ENCODE results near the gene IL1RAP.
A peak's percentile ranks its signal among the peaks of the same experiment; 100 is the strongest.
"Not testable (repeated sequence)": the region's sequence is repeated elsewhere in the genome, so short reads cannot be mapped to it uniquely, and the experiment has no call there.

IL1RAP gene, protein sequence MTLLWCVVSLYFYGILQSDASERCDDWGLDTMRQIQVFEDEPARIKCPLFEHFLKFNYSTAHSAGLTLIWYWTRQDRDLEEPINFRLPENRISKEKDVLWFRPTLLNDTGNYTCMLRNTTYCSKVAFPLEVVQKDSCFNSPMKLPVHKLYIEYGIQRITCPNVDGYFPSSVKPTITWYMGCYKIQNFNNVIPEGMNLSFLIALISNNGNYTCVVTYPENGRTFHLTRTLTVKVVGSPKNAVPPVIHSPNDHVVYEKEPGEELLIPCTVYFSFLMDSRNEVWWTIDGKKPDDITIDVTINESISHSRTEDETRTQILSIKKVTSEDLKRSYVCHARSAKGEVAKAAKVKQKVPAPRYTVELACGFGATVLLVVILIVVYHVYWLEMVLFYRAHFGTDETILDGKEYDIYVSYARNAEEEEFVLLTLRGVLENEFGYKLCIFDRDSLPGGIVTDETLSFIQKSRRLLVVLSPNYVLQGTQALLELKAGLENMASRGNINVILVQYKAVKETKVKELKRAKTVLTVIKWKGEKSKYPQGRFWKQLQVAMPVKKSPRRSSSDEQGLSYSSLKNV

DNA sequence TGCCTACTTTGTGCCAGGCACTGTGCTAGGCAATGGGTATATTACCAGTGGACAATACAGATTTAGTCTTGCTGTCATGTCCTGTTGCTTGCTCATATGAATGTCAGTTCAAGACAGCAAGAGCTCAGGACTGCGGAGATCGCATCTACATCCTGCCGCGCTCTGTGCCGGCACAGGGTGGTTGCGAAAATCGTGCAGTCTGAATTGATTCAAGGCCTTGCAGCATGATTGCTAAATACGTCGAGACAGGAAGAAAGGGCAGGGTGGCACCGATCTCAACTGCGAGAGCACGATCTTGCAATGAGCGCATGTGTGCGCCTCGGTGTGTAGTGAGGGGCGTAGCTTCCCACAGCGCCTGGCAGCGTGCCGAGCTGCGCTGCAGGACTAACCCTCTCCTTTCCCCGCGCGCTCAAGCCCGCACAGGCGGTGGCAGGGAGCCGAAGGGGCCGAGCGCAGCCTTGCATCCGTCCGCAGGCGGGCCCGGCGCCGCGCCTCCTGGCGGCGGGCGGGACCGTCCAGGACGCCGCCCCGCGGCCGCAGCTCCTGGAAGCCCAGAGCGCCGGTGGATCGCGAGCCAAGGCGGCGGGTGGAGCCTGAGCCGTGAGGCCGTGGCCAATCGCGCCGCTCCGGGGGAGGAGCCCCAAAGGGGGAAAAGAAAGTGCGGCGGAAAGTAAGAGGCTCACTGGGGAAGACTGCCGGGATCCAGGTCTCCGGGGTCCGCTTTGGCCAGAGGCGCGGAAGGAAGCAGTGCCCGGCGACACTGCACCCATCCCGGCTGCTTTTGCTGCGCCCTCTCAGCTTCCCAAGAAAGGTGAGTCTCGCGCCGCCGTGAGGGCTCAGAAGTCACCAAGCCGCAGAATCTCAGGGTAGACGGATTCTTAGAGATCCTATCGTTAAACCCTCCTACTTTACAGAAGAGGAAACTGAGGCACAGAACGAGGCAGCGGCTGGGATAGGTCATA, at the start of gene IL1RAP:
Gene IL1RAP (plus strand): TSS at position 677 of the 962 bp plus-strand sequence. CDS start 50,205 bp downstream, outside the sequence.
- DNase-seq = peak; percentile 60 to 95 (median 89)
- intact Hi-C loops (cut with DNase I) = no loop called here

DNA sequence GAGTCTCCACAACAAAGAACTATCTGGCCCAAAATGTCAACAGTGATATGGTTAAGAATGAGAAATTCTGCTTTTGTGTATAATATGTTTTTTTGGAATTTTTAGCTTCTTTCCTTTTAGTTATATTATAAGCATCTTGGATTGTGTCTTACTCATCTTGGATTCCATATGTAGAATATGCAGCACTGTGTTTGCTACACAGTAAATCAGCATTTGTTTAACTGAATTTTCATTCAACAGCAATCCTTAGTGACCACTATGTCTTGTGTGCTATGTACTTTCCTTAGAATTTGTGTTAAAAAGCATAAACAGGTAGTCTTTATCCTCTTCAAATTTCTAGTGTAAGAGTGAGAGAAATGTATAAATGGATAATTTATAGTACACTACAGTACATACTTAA, 46.0 kb upstream of the IL1RAP start:
- intact Hi-C loops (cut with DNase I) = no loop called here

DNA sequence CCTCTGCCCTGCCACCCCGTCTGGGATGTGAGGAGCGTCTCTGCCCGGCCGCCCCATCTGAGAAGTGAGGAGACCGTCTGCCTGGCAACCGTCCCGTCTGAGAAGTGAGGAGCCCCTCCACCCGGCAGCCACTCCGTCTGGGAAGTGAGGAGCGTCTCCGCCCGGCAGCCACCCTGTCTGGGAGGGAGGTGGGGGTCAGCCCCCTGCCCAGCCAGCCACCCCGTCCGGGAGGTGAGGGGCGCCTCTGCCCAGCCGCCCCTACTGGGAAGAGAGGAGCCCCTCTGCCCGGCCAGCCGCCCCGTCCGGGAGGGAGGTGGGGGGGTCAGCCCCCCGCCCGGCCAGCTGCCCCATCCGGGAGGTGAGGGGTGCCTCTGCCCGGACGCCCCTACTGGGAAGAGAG, 40.6 kb upstream of the IL1RAP start:
- intact Hi-C loops (cut with DNase I); DNase-seq: not testable (repeated sequence)

More for the DNA sequence above, 46.0 kb upstream of the IL1RAP start:
- no peak for DNase-seq

DNA sequence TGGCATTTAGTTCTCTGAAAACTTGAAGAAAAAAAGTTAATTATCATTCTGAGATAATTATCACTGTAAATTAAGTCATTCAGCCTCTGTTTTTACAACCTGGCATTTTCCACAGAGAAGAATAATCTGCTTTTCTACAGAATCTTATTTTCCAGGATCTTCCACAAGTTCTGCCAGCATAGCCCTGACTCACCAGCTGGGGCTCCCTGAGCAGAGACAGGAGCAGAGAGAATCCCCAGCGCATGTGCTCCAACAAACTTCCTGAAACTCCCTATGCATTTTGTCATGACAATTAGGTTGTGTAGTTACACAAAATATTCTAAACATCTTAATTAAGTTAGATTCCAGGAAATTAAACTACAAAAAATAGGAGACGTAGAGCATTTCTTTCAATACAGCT, 32.1 kb upstream of the IL1RAP start:
- DNase-seq = no peak
- intact Hi-C loops (cut with DNase I) = no loop called here

DNA sequence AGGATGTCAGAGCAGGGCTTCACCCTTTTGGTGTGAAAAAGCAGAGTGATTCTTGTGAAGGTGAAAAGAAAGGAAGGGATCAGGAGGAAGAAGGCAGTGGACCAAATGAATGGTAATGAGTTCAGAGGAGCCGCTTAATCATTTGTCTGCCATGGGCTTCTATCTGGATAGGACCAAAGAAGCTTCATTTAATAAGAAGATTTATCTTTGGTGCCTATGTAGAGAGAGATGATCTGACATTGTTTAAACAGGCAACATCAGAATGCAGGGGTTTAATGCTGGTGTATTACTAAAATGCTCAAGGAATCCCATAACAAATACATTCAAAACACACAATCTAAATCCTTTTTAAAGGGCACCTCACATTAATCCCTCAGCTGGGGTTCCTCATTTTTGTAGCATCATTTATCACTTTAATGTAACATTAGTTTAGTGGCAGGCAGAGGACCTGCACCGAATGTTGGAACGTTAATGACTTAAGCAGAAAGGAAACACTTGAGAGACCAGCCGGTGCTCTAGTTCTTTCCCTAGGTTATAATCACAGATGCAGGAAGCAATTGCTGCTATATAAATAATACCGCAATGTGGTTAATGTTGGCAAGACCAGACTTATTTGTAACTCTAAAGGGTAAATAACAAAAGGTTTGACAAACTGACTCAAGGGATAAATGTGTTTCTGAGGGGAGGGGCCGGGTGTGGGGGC, 27.9 kb upstream of the IL1RAP start:
- intact Hi-C loops (cut with DNase I) = no loop called here
- DNase-seq = no peak

DNA sequence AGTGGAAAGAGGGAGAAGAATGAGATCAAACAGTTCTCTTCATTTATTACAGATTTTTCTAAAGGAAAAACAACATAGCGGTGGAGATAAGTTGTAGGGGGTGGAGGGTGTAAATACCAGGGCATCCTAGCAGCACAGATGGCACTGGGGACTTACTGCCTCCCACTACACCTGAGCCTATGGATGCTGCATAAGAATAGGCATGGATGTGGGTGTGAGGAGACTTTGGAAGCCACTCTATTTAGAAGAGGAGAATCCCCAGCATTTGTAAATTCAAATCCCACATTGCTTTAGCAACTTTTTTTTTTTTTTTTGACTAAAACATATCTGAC, 27.4 kb upstream of the IL1RAP start:
- no peak for DNase-seq
- intact Hi-C loops (cut with DNase I) = no loop called here

DNA sequence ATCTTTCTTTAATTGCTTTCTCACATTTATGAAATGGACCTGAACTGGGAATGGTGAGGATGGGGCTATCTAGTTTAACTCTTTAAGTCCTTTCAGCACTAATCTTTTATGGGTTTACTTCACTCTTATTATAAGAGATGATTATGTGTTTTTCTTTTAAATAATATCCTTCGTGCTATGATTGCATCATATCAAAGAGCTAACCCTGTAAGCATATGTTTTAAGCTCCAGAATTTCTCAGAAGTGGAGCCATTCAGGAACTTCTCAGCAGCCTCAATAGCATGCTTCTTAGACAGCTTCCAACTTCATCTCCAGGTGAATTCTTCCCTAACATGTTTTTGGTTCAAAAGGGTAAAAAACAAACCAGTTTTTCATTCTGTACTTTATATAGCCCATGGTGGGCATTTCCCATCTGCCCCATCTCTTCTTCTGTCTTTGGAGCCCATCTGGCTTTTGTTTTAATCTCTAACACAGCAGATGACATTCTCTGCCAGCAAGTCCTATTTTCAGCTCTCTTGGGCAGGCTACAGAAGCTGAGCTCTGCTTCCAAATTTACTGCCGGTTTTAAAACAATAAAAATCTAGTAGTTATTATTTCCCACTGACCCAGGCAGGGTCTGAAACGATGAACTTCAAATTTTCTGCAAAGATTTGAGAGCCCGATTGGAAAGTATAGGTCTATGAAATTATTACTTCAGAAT, 26.8 kb upstream of the IL1RAP start:
- intact Hi-C loops (cut with DNase I) = no loop called here
- no peak for DNase-seq

DNA sequence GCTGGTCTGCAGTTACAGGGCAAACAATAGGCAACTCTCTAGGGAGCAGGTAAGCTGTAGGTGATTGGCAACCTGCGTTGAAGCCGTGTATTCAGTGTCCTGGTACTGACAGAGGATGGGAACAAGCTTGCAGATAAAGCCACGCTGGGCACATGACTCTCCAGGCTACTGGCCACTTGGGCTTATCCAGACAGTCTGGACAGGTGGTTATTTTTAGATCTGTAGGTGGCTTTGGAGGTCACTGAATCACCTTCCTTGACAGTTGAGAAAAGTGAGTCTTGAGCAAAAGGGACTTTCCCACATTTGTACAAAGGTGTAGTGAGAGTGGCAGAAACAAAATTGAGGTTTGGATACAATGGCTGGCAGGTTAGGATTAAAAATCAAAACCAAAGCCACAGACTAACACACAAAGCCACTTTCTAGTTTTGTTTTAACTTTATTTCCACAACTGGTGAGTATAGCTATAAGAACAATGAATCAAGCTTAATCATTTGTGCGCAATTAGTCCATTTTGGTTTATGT, 22.3 kb upstream of the IL1RAP start:
- DNase-seq = no peak
- intact Hi-C loops (cut with DNase I) = no loop called here

DNA sequence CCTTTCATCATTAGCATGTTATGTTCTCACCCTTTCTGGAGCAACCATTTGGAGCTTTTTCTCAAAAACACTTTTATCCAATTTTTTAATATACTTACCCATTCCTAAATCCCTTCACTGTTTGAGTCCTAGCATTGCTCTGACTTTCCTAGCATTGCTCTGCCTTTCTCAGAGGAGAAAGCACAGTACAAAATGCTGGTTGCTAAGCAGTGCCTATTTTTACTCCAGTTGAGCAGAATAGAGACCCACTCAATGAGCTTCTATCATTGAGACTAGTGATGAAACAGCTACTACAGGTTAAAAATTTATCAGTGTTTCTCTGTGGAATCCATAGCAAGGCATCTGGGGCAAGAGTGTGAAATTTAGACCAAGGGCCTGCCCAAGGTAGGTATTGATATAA, 21.8 kb upstream of the IL1RAP start:
- DNase-seq = peak in 5 of 42 donors; percentile 7 to 47 (median 24)
- intact Hi-C loops (cut with DNase I) = no loop called here

DNA sequence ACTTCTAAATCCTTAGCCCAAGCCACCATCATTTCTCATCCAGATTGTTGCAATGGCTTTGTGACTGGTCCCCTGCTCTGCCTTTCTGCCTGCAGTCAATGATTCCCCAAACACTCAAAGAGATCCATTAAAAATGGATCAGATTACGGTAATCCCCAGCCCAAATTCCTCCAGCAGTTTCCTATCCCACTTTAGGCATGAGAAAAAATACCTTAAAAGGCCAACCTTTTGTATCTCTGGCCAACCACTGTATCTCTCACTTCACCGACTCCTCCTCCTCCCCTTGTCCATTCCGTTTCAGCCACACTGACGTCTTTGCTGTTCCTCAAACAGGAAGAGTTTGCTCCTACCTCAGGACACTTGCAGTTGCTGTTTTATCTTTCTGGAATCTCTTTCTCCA, 20.9 kb upstream of the IL1RAP start:
- no peak for DNase-seq
- intact Hi-C loops (cut with DNase I) = no loop called here

DNA sequence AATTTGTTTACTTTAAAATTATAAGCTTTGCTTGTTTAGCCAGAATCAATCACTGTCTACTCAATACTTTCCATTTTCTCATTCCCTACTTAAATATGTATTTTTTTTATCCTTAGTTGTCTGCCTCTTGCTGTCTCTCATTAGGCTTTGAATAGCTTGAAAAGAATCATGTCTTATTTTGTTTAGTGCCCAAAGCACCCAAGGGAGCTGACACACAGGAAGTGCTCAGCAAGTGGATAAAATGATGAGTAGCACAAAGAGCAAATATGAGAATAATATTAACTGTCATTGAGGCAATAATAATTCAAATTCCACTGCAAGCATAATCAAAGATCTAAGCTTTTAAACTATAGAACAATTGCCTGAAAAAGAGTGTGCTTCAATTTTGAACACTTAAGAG, 19.0 kb upstream of the IL1RAP start:
- DNase-seq = no peak
- intact Hi-C loops (cut with DNase I) = no loop called here

DNA sequence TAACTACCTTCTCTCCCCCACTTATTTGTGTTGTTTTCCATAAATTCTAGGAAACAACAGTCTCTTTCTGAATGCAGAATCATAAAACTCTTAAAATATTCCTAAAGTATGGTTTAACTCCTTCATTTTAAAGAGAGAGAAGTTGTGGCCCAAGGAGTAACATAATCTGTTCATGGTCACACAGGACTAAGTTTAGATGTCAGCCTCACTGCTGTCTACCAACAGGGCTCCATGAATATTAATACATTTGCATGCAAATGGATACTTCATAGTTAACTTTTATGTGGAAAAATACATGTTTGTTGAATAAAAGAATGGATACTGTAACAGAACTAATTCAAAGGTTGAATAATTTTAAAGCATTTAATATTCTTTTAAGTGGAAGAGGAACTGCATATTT, 18.5 kb upstream of the IL1RAP start:
- intact Hi-C loops (cut with DNase I) = no loop called here
- no peak for DNase-seq

DNA sequence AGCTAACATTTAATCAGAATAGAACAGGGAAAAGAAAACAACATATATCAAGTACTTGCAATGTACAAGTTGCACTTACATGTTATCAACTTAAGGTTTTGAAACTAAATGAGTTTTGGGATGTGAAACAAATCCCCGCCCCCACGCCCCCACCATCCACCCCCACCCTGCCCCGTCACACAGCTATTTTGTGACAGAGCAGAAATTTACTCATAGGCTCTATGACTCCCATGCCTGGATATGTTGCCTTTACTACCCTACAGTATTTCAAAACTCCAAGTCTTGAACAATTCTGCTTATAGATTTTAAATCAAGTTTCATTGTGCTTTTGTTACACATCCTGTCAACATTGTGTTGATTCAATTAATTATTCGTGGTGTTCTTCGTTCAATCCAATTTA, 18.1 kb upstream of the IL1RAP start:
- no peak for DNase-seq
- intact Hi-C loops (cut with DNase I) = no loop called here

DNA sequence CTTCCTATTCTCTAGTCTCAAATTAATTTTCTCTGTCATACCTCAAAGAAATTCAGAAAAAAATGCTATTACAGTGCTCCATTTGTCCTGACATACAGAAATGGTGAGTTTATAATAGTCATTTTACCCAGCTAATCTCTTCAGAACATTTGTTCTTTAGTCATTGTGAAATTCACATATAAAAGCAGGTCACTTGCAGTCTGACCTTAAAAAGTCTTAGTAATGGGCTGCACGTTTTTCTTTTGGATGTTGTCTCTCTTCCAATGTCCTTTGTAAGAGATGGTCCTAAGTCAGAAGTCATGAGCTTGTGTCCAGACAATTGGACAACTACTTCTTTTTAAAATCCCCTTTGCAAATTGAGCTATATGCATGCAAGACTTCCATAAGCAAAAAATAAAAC, 17.0 kb upstream of the IL1RAP start:
- intact Hi-C loops (cut with DNase I) = no loop called here
- no peak for DNase-seq

DNA sequence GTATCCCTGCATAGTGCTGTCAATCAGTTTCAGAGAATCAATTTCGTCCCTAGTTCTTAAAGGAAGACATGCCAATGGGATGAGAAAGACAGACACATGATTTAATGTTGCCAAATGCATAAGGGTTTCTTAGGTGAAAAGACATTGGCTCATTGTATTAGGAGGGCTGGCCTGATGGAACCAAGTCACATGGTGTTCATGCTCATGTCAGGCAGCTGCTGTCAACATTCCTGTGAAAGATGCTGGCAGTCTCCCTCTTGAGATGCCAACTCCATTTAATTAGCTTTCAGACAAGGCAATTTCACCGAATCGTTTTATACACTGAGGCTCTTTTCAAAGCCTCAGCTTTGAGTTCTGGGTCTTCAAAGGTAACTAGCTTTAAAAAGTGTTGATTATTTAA, 16.1 kb upstream of the IL1RAP start:
- intact Hi-C loops (cut with DNase I) = no loop called here
- DNase-seq = peak in 1 of 42 donors; percentile 20

DNA sequence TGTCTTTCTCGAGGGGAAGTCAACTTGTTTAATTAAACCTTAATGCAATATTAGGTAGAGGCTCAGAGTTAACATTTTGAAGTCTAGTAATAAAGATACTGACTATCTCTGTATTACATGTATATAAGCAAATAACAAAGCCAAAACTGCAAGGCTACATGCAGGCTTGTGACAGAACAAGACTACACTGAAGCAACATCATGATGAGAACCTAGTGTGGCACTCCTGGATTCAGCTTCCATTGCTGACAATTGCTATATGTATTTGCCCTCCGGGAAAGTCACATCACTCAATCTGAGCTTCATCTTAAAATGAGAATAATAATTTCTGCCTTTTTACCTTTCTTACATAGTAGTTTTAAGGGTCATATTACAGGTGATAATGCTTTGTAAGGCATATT, 15.6 kb upstream of the IL1RAP start:
- no peak for DNase-seq
- intact Hi-C loops (cut with DNase I) = no loop called here

DNA sequence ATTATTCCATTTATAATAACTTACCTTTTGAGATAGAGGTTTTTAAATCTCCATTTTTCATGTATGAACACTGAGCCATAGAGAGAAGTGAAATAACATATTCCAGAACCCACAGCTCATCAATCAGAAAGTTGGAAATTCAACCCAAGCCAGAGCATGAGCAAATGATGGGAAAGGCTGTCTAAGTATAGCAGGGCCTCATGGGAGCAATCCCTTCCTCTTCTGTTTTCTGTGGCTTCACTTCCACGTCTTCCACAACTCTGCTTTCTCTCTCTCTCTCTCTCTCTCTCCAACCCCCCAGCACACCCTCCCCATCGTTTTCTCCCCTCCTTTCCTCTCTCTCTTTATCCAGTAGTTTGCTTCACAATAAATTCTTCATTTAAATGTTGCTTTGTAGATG, 14.8 kb upstream of the IL1RAP start:
- no peak for DNase-seq
- intact Hi-C loops (cut with DNase I) = no loop called here

DNA sequence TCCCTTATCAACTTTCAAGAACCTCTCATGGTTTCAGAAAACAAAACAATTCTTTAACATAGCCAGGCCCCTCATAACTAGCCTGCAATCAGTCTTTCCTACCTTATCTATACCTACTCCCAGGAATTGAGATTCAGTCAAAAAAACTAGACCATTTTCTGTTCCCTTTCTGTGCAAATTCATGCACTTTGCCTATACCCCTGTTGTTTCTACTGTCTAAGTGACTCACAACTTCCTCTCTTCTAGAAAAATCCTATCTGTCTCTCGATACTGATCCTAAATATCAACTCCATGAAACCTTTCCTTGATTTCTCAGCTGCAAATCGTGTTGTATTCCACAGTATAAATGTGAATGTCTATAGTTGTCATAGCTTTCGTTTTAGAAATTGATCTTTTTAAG, 10.9 kb upstream of the IL1RAP start:
- no peak for DNase-seq
- intact Hi-C loops (cut with DNase I) = no loop called here
